Fibroblast of skin of left biceps (primary cell): ENCODE results near the gene DDT.
"Not testable (repeated sequence)": the region's sequence is repeated elsewhere in the genome, so short reads cannot be mapped to it uniquely, and the experiment has no call there.

Source experiments
- DNase-seq, 2 experiments: peaks; one replicate each; pipeline ENCODE4 v3.0.0-alpha.2; 2013; ENCODE audit warnings: low read depth in 2 of 2

DDT gene

GRCh38 chr22:23974345-23974744, at the start of gene DDT:
Gene DDT, minus strand, starts transcription at chr22:23974441. Its CDS starts 27 bp downstream, at chr22:23974414.
- DNase-seq, result not testable (repeated sequence)

GRCh38 chr22:24023204-24023789, 49.1 kb upstream of the DDT start:
- DNase-seq, result no peak

GRCh38 chr22:24021304-24021703, 47.1 kb upstream of the DDT start:
- no peak for DNase-seq

- DNase-seq, result no peak
Observed at GRCh38 chr22:24016156-24016555, 41.9 kb upstream of the DDT start.

- no peak for DNase-seq
Observed at GRCh38 chr22:24011735-24012068, 37.5 kb upstream of the DDT start.

- DNase-seq, result no peak
Observed at GRCh38 chr22:24010018-24010391, 35.8 kb upstream of the DDT start.

- DNase-seq, result no peak
Observed at GRCh38 chr22:24009227-24010017, 35.2 kb upstream of the DDT start.

- no peak for DNase-seq
Observed at GRCh38 chr22:24008381-24009226, 34.4 kb upstream of the DDT start.

GRCh38 chr22:24008022-24008283, 33.7 kb upstream of the DDT start:
- no peak for DNase-seq

GRCh38 chr22:24007253-24008021, 33.2 kb upstream of the DDT start:
- no peak for DNase-seq

GRCh38 chr22:24006914-24007214, 32.6 kb upstream of the DDT start:
- no peak for DNase-seq

GRCh38 chr22:24006207-24006913, 32.1 kb upstream of the DDT start:
- DNase-seq, result no peak

- no peak for DNase-seq
Observed at GRCh38 chr22:24005201-24005600, 31.0 kb upstream of the DDT start, which contains the start of gene GSTT4. Gene GSTT4, minus strand, starts transcription at chr22:24005453. Its CDS starts 97 bp downstream, at chr22:24005356.

GRCh38 chr22:24003887-24004286, 29.6 kb upstream of the DDT start:
- DNase-seq, result no peak

- no peak for DNase-seq
Observed at GRCh38 chr22:24002851-24003250, 28.6 kb upstream of the DDT start.

- DNase-seq, result no peak
Observed at GRCh38 chr22:24002272-24002671, 28.0 kb upstream of the DDT start.

- no peak for DNase-seq
Observed at GRCh38 chr22:24001314-24001713, 27.1 kb upstream of the DDT start.

GRCh38 chr22:23999779-24000178, 25.5 kb upstream of the DDT start:
- DNase-seq, result not testable (repeated sequence)

GRCh38 chr22:23997092-23997491, 22.9 kb upstream of the DDT start:
- no peak for DNase-seq

- not testable (repeated sequence) for DNase-seq
Observed at GRCh38 chr22:23993581-23994177, 19.4 kb upstream of the DDT start.

- DNase-seq, result not testable (repeated sequence)
Observed at GRCh38 chr22:23993080-23993479, 18.8 kb upstream of the DDT start.
